ENCODE measurements around the gene S100A7A. TPM values are rescaled to one million over a fixed set of nuclear protein-coding genes. Genes with fewer than 3 reads are reported as not detected.

Gene S100A7A
- total RNA-seq, 2 donors from 2014 or later, result not detected

- Histone ChIP-seq H3K9me3 (ENCODE audit: control insufficient read depth, low read length) (no peaks in the 10 kb centered on the region), H3K4me3 (ENCODE audit: low read length) (no peak overlapping the region), H3K9ac (ENCODE audit: extremely low read depth, low read length, poor library complexity, severe bottlenecking) (no peak overlapping the region), H3K36me3 (ENCODE audit: control insufficient read depth, insufficient read depth, low read length) (no peaks in the 10 kb centered on the region), H3K27ac (ENCODE audit: low read depth, low read length) (no peak overlapping the region), H3K27me3 (ENCODE audit: control insufficient read depth, insufficient read depth, low read length, poor library complexity, severe bottlenecking) (peaks cover 24% of the 10 kb centered on the region), H3K4me1 (ENCODE audit: control insufficient read depth, insufficient read depth, low read length) (no peaks in the 10 kb centered on the region)
- no peak overlapping the region for H3K27ac Mint-ChIP-seq
- H3K27me3 Mint-ChIP-seq (ENCODE audit: insufficient read depth), result peaks cover 8% of the 10 kb centered on the region
- no peaks in the 10 kb centered on the region for H3K36me3 Mint-ChIP-seq (ENCODE audit: low read depth)
- H3K4me1 Mint-ChIP-seq, result no peaks in the 10 kb centered on the region
- peak; percentile 63 for DNase-seq
- H3K9me3 Mint-ChIP-seq, result no peaks in the 10 kb centered on the region
- H3K4me3 Mint-ChIP-seq, result no peak overlapping the region
- TF ChIP-seq, protein P1, sequence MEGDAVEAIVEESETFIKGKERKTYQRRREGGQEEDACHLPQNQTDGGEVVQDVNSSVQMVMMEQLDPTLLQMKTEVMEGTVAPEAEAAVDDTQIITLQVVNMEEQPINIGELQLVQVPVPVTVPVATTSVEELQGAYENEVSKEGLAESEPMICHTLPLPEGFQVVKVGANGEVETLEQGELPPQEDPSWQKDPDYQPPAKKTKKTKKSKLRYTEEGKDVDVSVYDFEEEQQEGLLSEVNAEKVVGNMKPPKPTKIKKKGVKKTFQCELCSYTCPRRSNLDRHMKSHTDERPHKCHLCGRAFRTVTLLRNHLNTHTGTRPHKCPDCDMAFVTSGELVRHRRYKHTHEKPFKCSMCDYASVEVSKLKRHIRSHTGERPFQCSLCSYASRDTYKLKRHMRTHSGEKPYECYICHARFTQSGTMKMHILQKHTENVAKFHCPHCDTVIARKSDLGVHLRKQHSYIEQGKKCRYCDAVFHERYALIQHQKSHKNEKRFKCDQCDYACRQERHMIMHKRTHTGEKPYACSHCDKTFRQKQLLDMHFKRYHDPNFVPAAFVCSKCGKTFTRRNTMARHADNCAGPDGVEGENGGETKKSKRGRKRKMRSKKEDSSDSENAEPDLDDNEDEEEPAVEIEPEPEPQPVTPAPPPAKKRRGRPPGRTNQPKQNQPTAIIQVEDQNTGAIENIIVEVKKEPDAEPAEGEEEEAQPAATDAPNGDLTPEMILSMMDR (conservative IDR thresholded peaks at IDR 0.05), result peak; percentile 54
- WGBS, 2 experiments (ENCODE audit: insufficient coverage in 1 of 2, insufficient read length in 1 of 2), result 70 to 90% methylated on average over 4 to 6 of the region's 6 CpGs
These were observed 12.5 kb downstream of the S100A7A start for GRCh38 chr1:153428791-153429190.

- H3K4me3 ChIP-seq (ENCODE audit: low read length), result no peak overlapping the region
- H3K9ac ChIP-seq (ENCODE audit: extremely low read depth, low read length, poor library complexity, severe bottlenecking), result no peak overlapping the region
- Mint-ChIP-seq H3K36me3 (ENCODE audit: low read depth) (no peaks in the 10 kb centered on the region), H3K4me3 (no peak overlapping the region), H3K27ac (no peak overlapping the region), H3K27me3 (ENCODE audit: insufficient read depth) (peaks cover 5% of the 10 kb centered on the region), H3K9me3 (no peaks in the 10 kb centered on the region), H3K4me1 (no peaks in the 10 kb centered on the region)
- H3K4me1 ChIP-seq (ENCODE audit: control insufficient read depth, insufficient read depth, low read length), result no peaks in the 10 kb centered on the region
- H3K27ac ChIP-seq (ENCODE audit: low read depth, low read length), result no peak overlapping the region
- H3K36me3 ChIP-seq (ENCODE audit: control insufficient read depth, insufficient read depth, low read length), result no peaks in the 10 kb centered on the region
- TF ChIP-seq, protein P1 (conservative IDR thresholded peaks at IDR 0.05), result no peak
- DNase-seq, result no peak
- H3K9me3 ChIP-seq (ENCODE audit: control insufficient read depth, low read length), result no peaks in the 10 kb centered on the region
- WGBS, 2 experiments (ENCODE audit: insufficient coverage in 1 of 2, insufficient read length in 1 of 2), result 84 to 85% methylated on average over 7 of the region's 7 CpGs
- H3K27me3 ChIP-seq (ENCODE audit: control insufficient read depth, insufficient read depth, low read length, poor library complexity, severe bottlenecking), result peaks cover 21% of the 10 kb centered on the region
These were observed 13.2 kb downstream of the S100A7A start for GRCh38 chr1:153429266-153430165.

DNA sequence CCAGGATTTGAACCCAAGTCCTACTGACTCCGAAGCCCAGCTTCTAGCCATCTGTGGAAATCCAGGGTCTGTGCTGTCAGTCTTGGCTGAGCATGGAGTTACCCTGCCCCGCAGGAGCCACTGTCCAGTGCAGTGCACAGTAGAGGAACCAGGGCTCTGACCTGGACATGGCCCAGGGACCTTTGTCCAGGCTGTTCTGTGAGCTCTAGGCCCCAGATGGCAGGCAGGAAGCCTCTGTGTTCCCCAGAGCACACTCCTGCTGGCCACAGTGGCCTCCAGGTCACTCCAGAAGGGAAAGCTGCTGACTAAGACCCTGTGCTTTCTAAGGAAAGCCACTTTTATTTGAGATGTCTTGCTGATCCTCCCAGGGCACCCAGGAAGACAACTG, 13.8 kb downstream of the S100A7A start:
- peaks cover 2% of the 10 kb centered on the region for H3K27me3 Mint-ChIP-seq (ENCODE audit: insufficient read depth)
- no peak overlapping the region for H3K27ac Mint-ChIP-seq
- H3K4me1 Mint-ChIP-seq, result no peaks in the 10 kb centered on the region
- H3K4me3 Mint-ChIP-seq, result no peak overlapping the region
- H3K36me3 Mint-ChIP-seq (ENCODE audit: low read depth), result no peaks in the 10 kb centered on the region
- Histone ChIP-seq H3K9ac (ENCODE audit: extremely low read depth, low read length, poor library complexity, severe bottlenecking) (no peak overlapping the region), H3K4me3 (ENCODE audit: low read length) (no peak overlapping the region), H3K27me3 (ENCODE audit: control insufficient read depth, insufficient read depth, low read length, poor library complexity, severe bottlenecking) (peaks cover 17% of the 10 kb centered on the region), H3K36me3 (ENCODE audit: control insufficient read depth, insufficient read depth, low read length) (no peaks in the 10 kb centered on the region), H3K27ac (ENCODE audit: low read depth, low read length) (no peak overlapping the region), H3K4me1 (ENCODE audit: control insufficient read depth, insufficient read depth, low read length) (no peaks in the 10 kb centered on the region), H3K9me3 (ENCODE audit: control insufficient read depth, low read length) (no peaks in the 10 kb centered on the region)
- TF ChIP-seq, protein P1 (conservative IDR thresholded peaks at IDR 0.05), result no peak
- no peaks in the 10 kb centered on the region for H3K9me3 Mint-ChIP-seq
- DNase-seq, result no peak
- 83 to 91% methylated on average over 1 to 2 of the region's 2 CpGs for WGBS, 2 experiments (ENCODE audit: insufficient coverage in 1 of 2, insufficient read length in 1 of 2)
